ENCODE data around the gene TECTB. TPM values are rescaled to one million over a fixed set of nuclear protein-coding genes. Genes with fewer than 3 reads are reported as not detected.

The TECTB gene
- total RNA-seq, 2 donors from 2014 or later = not detected

GRCh38 chr10:112278871-112279270 lies 4.3 kb upstream of the TECTB start:
- Histone ChIP-seq H3K27ac (no peak overlapping the region), H3K4me1 (replicated peaks) (no peaks in the 10 kb centered on the region), H3K4me3 (no peak overlapping the region), H3K27me3 (replicated peaks; ENCODE audit: insufficient read depth) (no peaks in the 10 kb centered on the region), H3K36me3 (no peaks in the 10 kb centered on the region), H3K9me3 (no peaks in the 10 kb centered on the region)
- 60% methylated on average over 2 of the region's 2 CpGs for WGBS
- intact Hi-C loops (cut with DNase I) = no loop called here
- TF ChIP-seq POLR2A (IDR thresholded peaks at IDR 0.05) (no peak), POLR2AphosphoS5 (IDR thresholded peaks at IDR 0.05) (no peak)
- TF ChIP-seq, protein P1, sequence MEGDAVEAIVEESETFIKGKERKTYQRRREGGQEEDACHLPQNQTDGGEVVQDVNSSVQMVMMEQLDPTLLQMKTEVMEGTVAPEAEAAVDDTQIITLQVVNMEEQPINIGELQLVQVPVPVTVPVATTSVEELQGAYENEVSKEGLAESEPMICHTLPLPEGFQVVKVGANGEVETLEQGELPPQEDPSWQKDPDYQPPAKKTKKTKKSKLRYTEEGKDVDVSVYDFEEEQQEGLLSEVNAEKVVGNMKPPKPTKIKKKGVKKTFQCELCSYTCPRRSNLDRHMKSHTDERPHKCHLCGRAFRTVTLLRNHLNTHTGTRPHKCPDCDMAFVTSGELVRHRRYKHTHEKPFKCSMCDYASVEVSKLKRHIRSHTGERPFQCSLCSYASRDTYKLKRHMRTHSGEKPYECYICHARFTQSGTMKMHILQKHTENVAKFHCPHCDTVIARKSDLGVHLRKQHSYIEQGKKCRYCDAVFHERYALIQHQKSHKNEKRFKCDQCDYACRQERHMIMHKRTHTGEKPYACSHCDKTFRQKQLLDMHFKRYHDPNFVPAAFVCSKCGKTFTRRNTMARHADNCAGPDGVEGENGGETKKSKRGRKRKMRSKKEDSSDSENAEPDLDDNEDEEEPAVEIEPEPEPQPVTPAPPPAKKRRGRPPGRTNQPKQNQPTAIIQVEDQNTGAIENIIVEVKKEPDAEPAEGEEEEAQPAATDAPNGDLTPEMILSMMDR (IDR thresholded peaks at IDR 0.05) = no peak
- DNase-seq (ENCODE audit: low spot score) = no peak

DNA sequence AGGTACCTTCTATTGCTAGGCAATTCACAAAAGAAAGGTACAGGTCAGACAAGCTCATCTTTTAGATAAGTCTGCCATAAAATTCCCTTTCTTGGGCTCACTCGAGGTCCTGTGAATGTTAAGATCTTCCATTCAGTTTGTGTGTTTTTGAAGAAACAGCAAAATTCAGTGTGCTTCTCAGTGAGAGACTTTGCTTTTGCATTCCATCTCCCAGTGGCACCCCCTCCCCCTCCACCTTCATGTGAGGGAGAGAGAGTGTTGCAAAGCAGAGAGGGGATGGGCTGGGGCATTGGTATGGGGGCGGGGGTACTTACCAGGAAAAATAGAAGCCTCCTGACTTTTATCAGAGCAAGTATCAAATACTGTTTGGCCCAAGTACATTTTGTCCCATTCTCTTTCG lies 3.8 kb upstream of the TECTB start:
- WGBS = 13% methylated on average over 3 of the region's 3 CpGs
- H3K36me3 ChIP-seq = no peaks in the 10 kb centered on the region
- DNase-seq (ENCODE audit: low spot score) = no peak

GRCh38 chr10:112280205-112280921 lies 2.8 kb upstream of the TECTB start:
- TF ChIP-seq, protein P1 (IDR thresholded peaks at IDR 0.05) = no peak
- no peaks in the 10 kb centered on the region for H3K4me1 ChIP-seq (replicated peaks)
- H3K4me3 ChIP-seq = no peak overlapping the region
- no peaks in the 10 kb centered on the region for H3K27me3 ChIP-seq (replicated peaks; ENCODE audit: insufficient read depth)
- intact Hi-C loops (cut with DNase I) = no loop called here
- no peaks in the 10 kb centered on the region for H3K36me3 ChIP-seq
- H3K9me3 ChIP-seq = no peaks in the 10 kb centered on the region
- WGBS = 96% methylated on average over 2 of the region's 2 CpGs
- DNase-seq (ENCODE audit: low spot score) = no peak
- H3K27ac ChIP-seq = no peak overlapping the region

More for the DNA sequence above, 3.8 kb upstream of the TECTB start:
- no peak overlapping the region for H3K4me3 ChIP-seq
- TF ChIP-seq POLR2AphosphoS5 (IDR thresholded peaks at IDR 0.05) (no peak), POLR2A (IDR thresholded peaks at IDR 0.05) (no peak)
- TF ChIP-seq, protein P1 (IDR thresholded peaks at IDR 0.05) = no peak
- no peaks in the 10 kb centered on the region for H3K27me3 ChIP-seq (replicated peaks; ENCODE audit: insufficient read depth)
- H3K4me1 ChIP-seq (replicated peaks) = no peaks in the 10 kb centered on the region
- H3K9me3 ChIP-seq = no peaks in the 10 kb centered on the region
- intact Hi-C loops (cut with DNase I) = no loop called here
- H3K27ac ChIP-seq = no peak overlapping the region

DNA sequence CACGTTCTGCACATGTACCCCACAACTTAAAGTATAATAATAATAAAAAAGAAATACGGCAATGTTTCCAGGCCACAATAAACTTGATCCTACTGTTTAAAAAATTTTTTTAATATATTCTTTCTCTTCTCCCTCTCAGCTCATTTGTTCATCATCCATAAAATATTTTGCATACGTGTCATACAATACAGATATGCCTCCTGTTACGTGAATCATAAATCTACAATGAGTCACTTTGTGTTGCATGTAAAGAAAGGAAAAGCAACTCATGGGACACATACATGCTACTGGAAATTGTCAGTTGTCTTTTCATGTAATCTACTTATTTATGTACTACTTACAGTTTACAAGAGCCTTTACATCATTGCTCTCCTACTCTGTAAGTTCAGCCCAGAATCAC lies 1.1 kb upstream of the TECTB start:
- Histone ChIP-seq H3K4me3 (no peak overlapping the region), H3K36me3 (no peaks in the 10 kb centered on the region), H3K9me3 (no peaks in the 10 kb centered on the region), H3K4me1 (replicated peaks) (no peaks in the 10 kb centered on the region), H3K27me3 (replicated peaks; ENCODE audit: insufficient read depth) (no peaks in the 10 kb centered on the region), H3K27ac (no peak overlapping the region)
- intact Hi-C loops (cut with DNase I) = no loop called here
- TF ChIP-seq POLR2A (IDR thresholded peaks at IDR 0.05) (no peak), POLR2AphosphoS5 (IDR thresholded peaks at IDR 0.05) (no peak)
- TF ChIP-seq, protein P1 (IDR thresholded peaks at IDR 0.05) = no peak
- WGBS = 92% methylated on average over 4 of the region's 4 CpGs
- DNase-seq (ENCODE audit: low spot score) = no peak
